ENCODE results near the gene RABGAP1. TPM values are rescaled to one million over a fixed set of nuclear protein-coding genes. Genes with fewer than 3 reads are reported as not detected.

Gene RABGAP1
- total RNA-seq, 2 donors from 2014 or later = 26.3 to 30.8 TPM

- no peak for TF ChIP-seq CTCF (IDR thresholded peaks at IDR 0.05)
- Histone ChIP-seq H3K27ac (no peak overlapping the region), H3K4me1 (no peaks in the 10 kb centered on the region)
These were observed 208.2 kb downstream of the RABGAP1 start for GRCh38 chr9:123149067-123149466.

GRCh38 chr9:123150708-123151503 is 210.1 kb downstream of the RABGAP1 start:
- no peaks in the 10 kb centered on the region for H3K36me3 ChIP-seq
- H3K27ac ChIP-seq = no peak overlapping the region
- H3K9me3 ChIP-seq = no peaks in the 10 kb centered on the region
- no peaks in the 10 kb centered on the region for H3K27me3 ChIP-seq
- H3K4me3 ChIP-seq = no peak overlapping the region
- DNase-seq (ENCODE audit: low spot score) = no peak
- H3K4me1 ChIP-seq = no peaks in the 10 kb centered on the region
- no peak for TF ChIP-seq CTCF (IDR thresholded peaks at IDR 0.05)

More at GRCh38 chr9:123149067-123149466, 208.2 kb downstream of the RABGAP1 start:
- DNase-seq (ENCODE audit: low spot score) = no peak
- no peaks in the 10 kb centered on the region for H3K27me3 ChIP-seq
- H3K4me3 ChIP-seq = no peak overlapping the region
- no peaks in the 10 kb centered on the region for H3K36me3 ChIP-seq
- no peaks in the 10 kb centered on the region for H3K9me3 ChIP-seq

MicroRNAs within 50 kb of the gene (microRNA counts, 767-probe panel; counts per million panel counts)
- microRNA hsa-miR-600 = 0 to 31.0 counts per million in 2 donors

Other genes starting within 250 kb of the RABGAP1 start
- not detected for gene OR1L4, start 217.0 kb upstream of the RABGAP1 start, total RNA-seq
- gene OR1L6, start 198.7 kb upstream of the RABGAP1 start, total RNA-seq = not detected
- gene OR5C1, start 152.1 kb upstream of the RABGAP1 start, total RNA-seq = not detected
- gene OR1K1, start 140.9 kb upstream of the RABGAP1 start, total RNA-seq = not detected
- 10 to 100 TPM in 1 of 2 donors, 1 to 10 TPM in 1; 9.9 to 11.2 TPM for gene PDCL, start 112.4 kb upstream of the RABGAP1 start, total RNA-seq
- gene RC3H2, start 35.7 kb upstream of the RABGAP1 start, total RNA-seq = 10 to 100 TPM; 37.6 to 40.2 TPM
- gene ZBTB6, start 27.7 kb upstream of the RABGAP1 start, total RNA-seq = 1 to 10 TPM; 6.3 to 6.8 TPM
- gene ZBTB26, start 9.5 kb upstream of the RABGAP1 start, total RNA-seq = 1 to 10 TPM; 4.1 to 4.2 TPM
- gene GPR21, start 92.6 kb downstream of the RABGAP1 start, total RNA-seq = 1 to 10 TPM in 1 of 2 donors, not detected in 1; 1.4 TPM

Data from right atrium auricular region (tissue), 2 donors.